Neutrophil (primary cell): Measurements from ENCODE around the gene SH3RF3.

Source experiments
- H3K27ac ChIP-seq: fragments of 200-600 bp; sonication (generic); 2 replicates; pipeline ENCODE4 v1.5.1; 2016; ENCODE audit warnings: mild to moderate bottlenecking, moderate library complexity
- H3K27me3 ChIP-seq: fragments of 200-600 bp; sonication (generic); 2 replicates; pipeline ENCODE4 v1.6.0; 2016; ENCODE audit warnings: mild to moderate bottlenecking
- H3K36me3 ChIP-seq: fragments of 200-600 bp; sonication (generic); 2 replicates; pipeline ENCODE4 v1.5.1; 2017
- H3K4me1 ChIP-seq, 2 experiments: fragments of 200-600 bp in 1 of 2; sonication (generic) in 1 of 2; 1 replicate in 1 of 2; 2 replicates in 1 of 2; pipeline versions ENCODE4 v1.5.1 to v1.6.1; 2013 to 2016; ENCODE audit warnings: low read depth in 1 of 2, low read length in 1 of 2, mild to moderate bottlenecking in 1 of 2, moderate library complexity in 1 of 2; ENCODE audit not compliant: control insufficient read depth in 1 of 2, insufficient read depth in 1 of 2
- H3K4me3 ChIP-seq, 2 experiments: fragments of 200-600 bp in 1 of 2; sonication (generic) in 1 of 2; 1 replicate in 1 of 2; 2 replicates in 1 of 2; pipeline ENCODE4 v1.5.1; 2013 to 2016; ENCODE audit warnings: low read depth in 1 of 2, low read length in 1 of 2, mild to moderate bottlenecking in 1 of 2, moderate library complexity in 1 of 2
- H3K9me3 ChIP-seq: fragments of 200-600 bp; sonication (generic); 2 replicates; pipeline ENCODE4 v1.5.1; 2016
- TF ChIP-seq, protein P1 (sequence below): fragments of 200-600 bp; sonication (generic); IDR thresholded peaks from 2 replicates; pipeline ENCODE4 v1.5.1; 2016; ENCODE audit warnings: antibody characterized with exemption

SH3RF3 gene

GRCh38 chr2:109351164-109351756 is 222.3 kb downstream of the SH3RF3 start:
- Histone ChIP-seq H3K36me3 (no peaks in the 10 kb centered on the region), H3K27ac (no peak overlapping the region), H3K9me3 (no peaks in the 10 kb centered on the region), H3K4me1 (no peaks in the 10 kb centered on the region), H3K27me3 (peaks cover 57% of the 10 kb centered on the region), H3K4me3 (no peak overlapping the region)
- TF ChIP-seq, protein P1, sequence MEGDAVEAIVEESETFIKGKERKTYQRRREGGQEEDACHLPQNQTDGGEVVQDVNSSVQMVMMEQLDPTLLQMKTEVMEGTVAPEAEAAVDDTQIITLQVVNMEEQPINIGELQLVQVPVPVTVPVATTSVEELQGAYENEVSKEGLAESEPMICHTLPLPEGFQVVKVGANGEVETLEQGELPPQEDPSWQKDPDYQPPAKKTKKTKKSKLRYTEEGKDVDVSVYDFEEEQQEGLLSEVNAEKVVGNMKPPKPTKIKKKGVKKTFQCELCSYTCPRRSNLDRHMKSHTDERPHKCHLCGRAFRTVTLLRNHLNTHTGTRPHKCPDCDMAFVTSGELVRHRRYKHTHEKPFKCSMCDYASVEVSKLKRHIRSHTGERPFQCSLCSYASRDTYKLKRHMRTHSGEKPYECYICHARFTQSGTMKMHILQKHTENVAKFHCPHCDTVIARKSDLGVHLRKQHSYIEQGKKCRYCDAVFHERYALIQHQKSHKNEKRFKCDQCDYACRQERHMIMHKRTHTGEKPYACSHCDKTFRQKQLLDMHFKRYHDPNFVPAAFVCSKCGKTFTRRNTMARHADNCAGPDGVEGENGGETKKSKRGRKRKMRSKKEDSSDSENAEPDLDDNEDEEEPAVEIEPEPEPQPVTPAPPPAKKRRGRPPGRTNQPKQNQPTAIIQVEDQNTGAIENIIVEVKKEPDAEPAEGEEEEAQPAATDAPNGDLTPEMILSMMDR, result no peak

GRCh38 chr2:109352056-109352897 is 223.3 kb downstream of the SH3RF3 start:
- H3K9me3 ChIP-seq, result no peaks in the 10 kb centered on the region
- H3K4me3 ChIP-seq, result no peak overlapping the region
- peaks cover 57% of the 10 kb centered on the region for H3K27me3 ChIP-seq
- H3K36me3 ChIP-seq, result no peaks in the 10 kb centered on the region
- H3K27ac ChIP-seq, result no peak overlapping the region
- H3K4me1 ChIP-seq, result no peaks in the 10 kb centered on the region
- TF ChIP-seq, protein P1, result no peak

- Histone ChIP-seq H3K27me3 (peaks cover 51% of the 10 kb centered on the region), H3K4me3 (no peak overlapping the region), H3K4me1 (no peaks in the 10 kb centered on the region), H3K36me3 (no peaks in the 10 kb centered on the region), H3K27ac (no peak overlapping the region), H3K9me3 (no peaks in the 10 kb centered on the region)
- TF ChIP-seq, protein P1, result no peak
Measured at GRCh38 chr2:109352898-109353689, 224.1 kb downstream of the SH3RF3 start.

DNA sequence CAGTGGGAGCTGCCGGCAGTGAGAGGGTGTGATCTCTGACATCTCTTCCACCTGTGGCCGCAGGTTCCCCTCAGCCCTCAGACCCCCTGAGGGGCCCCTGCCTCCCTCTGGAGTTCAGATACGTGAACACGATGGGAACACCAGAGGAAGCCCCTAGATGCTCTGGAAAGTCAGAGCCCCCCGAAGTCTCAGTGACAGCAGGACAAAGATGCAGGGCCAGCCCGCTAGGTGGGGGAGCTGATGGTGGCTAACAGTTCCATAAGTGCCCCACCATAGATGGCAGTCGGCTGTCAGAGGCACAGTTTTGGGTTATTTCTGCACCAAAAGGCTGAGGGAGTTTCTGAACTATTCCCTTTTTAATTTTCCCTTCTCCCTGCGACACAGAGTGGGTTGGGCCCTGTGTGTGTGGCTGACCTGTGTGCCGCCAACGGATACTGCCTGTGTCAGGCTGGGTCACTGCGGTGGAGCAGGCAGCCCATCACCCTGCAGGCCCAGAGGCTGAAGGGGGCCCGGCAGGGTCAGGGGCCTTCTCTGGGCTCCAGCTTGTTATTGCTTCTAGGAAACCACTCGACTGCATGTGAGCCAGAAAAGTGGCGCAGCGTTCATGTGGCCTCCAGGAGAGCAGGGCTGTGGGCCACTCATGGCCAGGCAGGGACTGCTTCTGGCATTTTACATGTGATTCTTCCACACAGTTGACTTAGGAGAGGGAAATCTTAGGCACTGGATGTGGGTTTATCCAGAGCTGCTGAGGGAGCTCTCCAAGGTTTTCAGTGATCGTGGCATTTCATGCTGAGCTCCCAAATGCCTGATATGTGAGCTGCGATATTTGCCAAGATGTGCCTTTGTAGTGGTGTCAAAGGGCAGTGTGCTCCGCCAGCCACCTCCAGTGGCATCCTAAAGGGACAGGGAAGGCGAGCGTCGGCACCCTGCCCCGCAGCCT is 225.1 kb downstream of the SH3RF3 start:
- TF ChIP-seq, protein P1, result no peak
- H3K27ac ChIP-seq, result no peak overlapping the region
- no peaks in the 10 kb centered on the region for H3K4me1 ChIP-seq
- no peaks in the 10 kb centered on the region for H3K9me3 ChIP-seq
- peaks cover 42% of the 10 kb centered on the region for H3K27me3 ChIP-seq
- H3K4me3 ChIP-seq, result no peak overlapping the region
- no peaks in the 10 kb centered on the region for H3K36me3 ChIP-seq
